Neutrophil (primary cell): Measurements from ENCODE around the gene TRMT61A.

Experiments used
- H3K27ac ChIP-seq: fragments of 200-600 bp; sonication (generic); 2 replicates; pipeline ENCODE4 v1.5.1; 2016; ENCODE audit warnings: mild to moderate bottlenecking, moderate library complexity
- H3K27me3 ChIP-seq: fragments of 200-600 bp; sonication (generic); 2 replicates; pipeline ENCODE4 v1.6.0; 2016; ENCODE audit warnings: mild to moderate bottlenecking
- H3K36me3 ChIP-seq: fragments of 200-600 bp; sonication (generic); 2 replicates; pipeline ENCODE4 v1.5.1; 2017
- H3K4me1 ChIP-seq, 2 experiments: fragments of 200-600 bp in 1 of 2; sonication (generic) in 1 of 2; 1 replicate in 1 of 2; 2 replicates in 1 of 2; pipeline versions ENCODE4 v1.5.1 to v1.6.1; 2013 to 2016; ENCODE audit warnings: low read depth in 1 of 2, low read length in 1 of 2, mild to moderate bottlenecking in 1 of 2, moderate library complexity in 1 of 2; ENCODE audit not compliant: control insufficient read depth in 1 of 2, insufficient read depth in 1 of 2
- H3K4me3 ChIP-seq, 2 experiments: fragments of 200-600 bp in 1 of 2; sonication (generic) in 1 of 2; 1 replicate in 1 of 2; 2 replicates in 1 of 2; pipeline ENCODE4 v1.5.1; 2013 to 2016; ENCODE audit warnings: low read depth in 1 of 2, low read length in 1 of 2, mild to moderate bottlenecking in 1 of 2, moderate library complexity in 1 of 2
- H3K9me3 ChIP-seq: fragments of 200-600 bp; sonication (generic); 2 replicates; pipeline ENCODE4 v1.5.1; 2016
- TF ChIP-seq, protein P1 (sequence below): fragments of 200-600 bp; sonication (generic); IDR thresholded peaks from 2 replicates; pipeline ENCODE4 v1.5.1; 2016; ENCODE audit warnings: antibody characterized with exemption

TRMT61A gene

DNA sequence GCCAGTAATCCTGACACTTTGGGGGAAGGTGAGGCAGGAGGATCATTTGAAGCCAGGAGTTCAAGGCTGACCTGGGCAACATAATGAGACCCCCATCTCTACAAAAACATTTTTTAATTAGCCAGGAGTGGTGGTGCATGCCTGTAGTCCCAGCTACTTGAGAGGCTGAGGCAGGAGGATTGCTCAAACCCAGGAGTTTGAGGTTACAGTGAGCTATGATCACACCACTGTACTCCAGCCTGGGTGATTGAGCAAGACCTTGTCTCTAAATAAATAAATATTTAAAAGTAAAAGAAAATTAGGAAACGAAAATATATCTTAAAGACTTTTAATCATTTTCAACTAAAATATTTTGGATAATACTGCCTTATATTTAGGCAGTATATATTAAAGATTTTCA lies 32.2 kb upstream of the TRMT61A start:
- H3K4me1 ChIP-seq = peaks cover 0 to 5% of the 10 kb centered on the region in 2 experiments
- no peaks in the 10 kb centered on the region for H3K9me3 ChIP-seq
- peaks cover 99% of the 10 kb centered on the region for H3K36me3 ChIP-seq
- H3K4me3 ChIP-seq = no peak overlapping the region
- TF ChIP-seq, protein P1, sequence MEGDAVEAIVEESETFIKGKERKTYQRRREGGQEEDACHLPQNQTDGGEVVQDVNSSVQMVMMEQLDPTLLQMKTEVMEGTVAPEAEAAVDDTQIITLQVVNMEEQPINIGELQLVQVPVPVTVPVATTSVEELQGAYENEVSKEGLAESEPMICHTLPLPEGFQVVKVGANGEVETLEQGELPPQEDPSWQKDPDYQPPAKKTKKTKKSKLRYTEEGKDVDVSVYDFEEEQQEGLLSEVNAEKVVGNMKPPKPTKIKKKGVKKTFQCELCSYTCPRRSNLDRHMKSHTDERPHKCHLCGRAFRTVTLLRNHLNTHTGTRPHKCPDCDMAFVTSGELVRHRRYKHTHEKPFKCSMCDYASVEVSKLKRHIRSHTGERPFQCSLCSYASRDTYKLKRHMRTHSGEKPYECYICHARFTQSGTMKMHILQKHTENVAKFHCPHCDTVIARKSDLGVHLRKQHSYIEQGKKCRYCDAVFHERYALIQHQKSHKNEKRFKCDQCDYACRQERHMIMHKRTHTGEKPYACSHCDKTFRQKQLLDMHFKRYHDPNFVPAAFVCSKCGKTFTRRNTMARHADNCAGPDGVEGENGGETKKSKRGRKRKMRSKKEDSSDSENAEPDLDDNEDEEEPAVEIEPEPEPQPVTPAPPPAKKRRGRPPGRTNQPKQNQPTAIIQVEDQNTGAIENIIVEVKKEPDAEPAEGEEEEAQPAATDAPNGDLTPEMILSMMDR = no peak
- H3K27me3 ChIP-seq = no peaks in the 10 kb centered on the region
- no peak overlapping the region for H3K27ac ChIP-seq

DNA sequence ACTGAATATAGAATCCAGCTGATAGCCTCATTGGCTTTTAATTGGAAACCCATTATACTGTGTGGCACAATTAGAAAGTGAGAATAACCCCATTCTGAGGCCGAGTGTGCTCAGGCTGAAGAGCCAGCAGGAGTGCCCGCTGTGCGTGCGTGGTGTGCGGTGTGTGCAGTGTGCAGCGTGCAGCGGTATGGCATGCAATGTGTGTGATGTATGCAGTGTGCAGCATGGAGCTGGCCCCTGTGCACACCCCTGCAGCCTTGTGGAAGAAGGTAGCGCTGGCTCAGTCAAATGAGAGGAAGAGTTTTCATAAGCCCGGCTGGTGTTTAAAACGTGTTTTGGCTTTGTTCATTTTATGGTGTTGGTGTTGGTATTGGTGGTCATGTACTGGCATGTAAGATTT lies 29.3 kb upstream of the TRMT61A start:
- H3K4me1 ChIP-seq = no peaks in the 10 kb centered on the region
- TF ChIP-seq, protein P1 = no peak
- H3K9me3 ChIP-seq = no peaks in the 10 kb centered on the region
- H3K27me3 ChIP-seq = no peaks in the 10 kb centered on the region
- no peak overlapping the region for H3K4me3 ChIP-seq
- no peak overlapping the region for H3K27ac ChIP-seq
- peaks cover 99% of the 10 kb centered on the region for H3K36me3 ChIP-seq

DNA sequence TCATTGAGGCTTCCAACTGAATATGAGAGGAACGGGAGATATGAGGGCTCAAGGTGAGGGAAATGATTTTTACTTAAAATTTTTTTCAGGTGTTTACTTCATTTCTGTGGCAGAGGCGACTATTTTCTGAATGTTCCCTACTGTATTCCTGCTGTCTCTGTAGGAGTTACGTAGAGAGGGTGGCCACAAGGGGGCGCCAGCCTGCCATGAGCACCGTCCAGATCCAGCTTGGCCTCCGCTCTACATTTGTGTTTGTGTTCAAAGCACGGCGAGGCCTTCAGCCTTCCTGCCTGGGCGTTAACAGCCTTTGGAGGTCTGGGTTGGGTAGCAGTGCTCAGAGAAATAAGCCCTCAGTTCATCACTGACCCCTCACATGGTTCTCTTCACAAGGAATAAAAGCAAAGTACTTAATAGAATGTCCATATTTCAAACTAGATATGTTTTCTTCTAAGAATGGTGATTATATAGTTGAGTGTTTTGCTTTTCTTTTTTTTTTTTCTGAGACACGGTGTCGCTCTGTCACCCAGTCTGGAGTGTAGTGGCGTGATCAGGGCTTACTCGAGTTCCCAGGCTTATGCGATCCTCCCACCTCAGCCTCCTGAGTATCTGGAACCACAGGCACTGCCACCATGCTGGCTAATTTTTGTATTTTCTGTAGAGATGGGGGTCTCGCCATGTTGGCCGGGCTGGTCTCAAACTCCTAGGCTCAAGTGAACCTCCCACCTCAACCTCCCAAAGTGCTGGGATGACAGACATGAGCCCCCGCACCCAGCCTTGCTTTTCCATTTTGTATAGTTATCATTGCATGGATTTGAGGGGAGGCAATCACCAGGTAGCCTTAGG lies 28.6 kb upstream of the TRMT61A start:
- TF ChIP-seq, protein P1 = peak; percentile 75
- H3K27me3 ChIP-seq = no peaks in the 10 kb centered on the region
- H3K9me3 ChIP-seq = no peaks in the 10 kb centered on the region
- no peaks in the 10 kb centered on the region for H3K4me1 ChIP-seq
- H3K36me3 ChIP-seq = peaks cover 99% of the 10 kb centered on the region
- no peak overlapping the region for H3K4me3 ChIP-seq
- H3K27ac ChIP-seq = no peak overlapping the region

DNA sequence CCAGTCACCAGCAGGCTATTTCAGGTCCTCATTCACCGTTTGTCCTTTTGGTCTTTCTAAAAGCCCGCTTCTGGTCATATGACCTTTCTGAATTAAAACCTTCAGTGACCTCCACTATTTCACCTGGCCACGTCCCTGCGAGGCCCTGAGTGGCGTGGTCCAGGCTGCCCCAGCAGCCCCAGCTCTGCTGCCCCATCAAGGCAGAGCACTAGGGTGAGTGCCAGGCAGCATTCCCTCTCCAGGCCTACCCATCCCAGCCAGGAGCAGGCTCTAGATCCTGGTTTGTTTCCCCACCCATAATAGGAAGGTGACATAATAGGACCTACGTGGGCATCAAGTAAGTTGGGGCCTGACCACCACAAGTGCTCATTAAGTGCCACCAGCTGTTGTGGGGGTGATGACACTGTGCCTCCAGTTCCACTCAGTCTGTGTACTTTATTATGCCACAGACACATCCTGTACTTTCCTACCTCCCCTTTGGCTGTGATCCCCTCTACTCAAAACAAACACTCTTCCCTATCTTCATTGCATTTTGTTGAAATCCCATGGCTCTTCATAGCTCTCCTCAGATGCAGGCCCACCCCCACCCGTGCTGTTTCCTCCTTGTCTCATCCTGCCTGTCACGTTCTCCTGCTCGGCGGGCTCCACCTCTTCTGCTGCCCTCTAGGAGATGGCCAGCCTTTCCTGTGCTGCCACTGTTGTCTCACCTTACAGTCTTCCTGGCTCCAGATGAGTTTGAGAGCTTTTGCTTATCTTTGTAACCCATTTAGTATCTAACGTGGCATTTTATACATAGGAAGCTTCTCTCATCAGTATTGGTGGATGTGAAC lies 27.7 kb upstream of the TRMT61A start:
- Histone ChIP-seq H3K27ac (no peak overlapping the region), H3K4me3 (no peak overlapping the region), H3K27me3 (no peaks in the 10 kb centered on the region), H3K4me1 (no peaks in the 10 kb centered on the region), H3K9me3 (no peaks in the 10 kb centered on the region), H3K36me3 (peaks cover 99% of the 10 kb centered on the region)
- TF ChIP-seq, protein P1 = no peak

DNA sequence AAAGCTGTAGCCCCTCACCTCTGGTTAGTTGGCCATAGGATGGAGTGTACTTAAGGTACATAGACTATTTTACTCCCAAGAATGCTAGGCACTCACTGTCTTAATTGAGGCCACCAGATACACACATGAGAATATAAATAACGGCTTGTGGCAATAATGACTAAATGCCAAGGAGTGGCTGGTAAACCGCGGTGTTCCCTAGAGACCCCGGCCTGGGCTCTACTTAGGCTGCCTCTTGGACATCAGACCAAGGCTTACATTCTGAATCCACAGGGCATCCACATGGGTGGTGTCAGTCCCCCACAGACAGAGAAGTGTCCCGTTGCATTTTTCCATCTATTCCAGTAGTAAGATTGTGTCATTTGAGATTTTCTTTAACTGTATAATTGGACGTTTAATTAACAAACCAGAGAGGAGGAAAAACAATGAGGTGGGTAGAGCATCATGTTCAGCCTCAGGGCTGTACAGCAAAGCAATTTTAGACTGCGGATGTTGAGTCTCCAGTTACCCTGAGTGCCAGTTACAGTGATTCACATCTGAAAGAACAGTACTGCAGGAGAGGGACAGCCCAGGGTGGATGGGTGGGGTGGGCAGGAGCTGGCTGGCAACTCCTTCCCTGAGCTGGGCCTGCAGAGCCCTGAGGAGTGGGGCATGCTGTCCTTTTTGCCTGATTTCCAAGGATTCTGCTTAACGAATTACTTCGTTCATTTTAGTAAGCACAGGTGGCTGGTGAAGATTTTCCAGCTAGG lies 26.9 kb upstream of the TRMT61A start:
- H3K27ac ChIP-seq = no peak overlapping the region
- H3K36me3 ChIP-seq = peaks cover 97% of the 10 kb centered on the region
- H3K4me3 ChIP-seq = no peak overlapping the region
- H3K9me3 ChIP-seq = no peaks in the 10 kb centered on the region
- no peaks in the 10 kb centered on the region for H3K4me1 ChIP-seq
- no peaks in the 10 kb centered on the region for H3K27me3 ChIP-seq
- TF ChIP-seq, protein P1 = no peak
